Right cardiac atrium (tissue), 5 donors: ENCODE measurements around the gene FAM120A. TPM values are rescaled to one million over a fixed set of nuclear protein-coding genes. Genes with fewer than 3 reads are reported as not detected.

ENCODE experiments used
- ATAC-seq, 2 donors: fragments of 200-7000 bp; cut with Tn5 transposase; one replicate each; pipeline versions ENCODE4 v1.8.0 to v1.9.1; 2020; ENCODE audit warnings: moderate library complexity in 2 of 2, mild to moderate bottlenecking in 1 of 2
- DNase-seq, 3 donors: peaks; one replicate each; pipeline ENCODE4 v3.0.0-alpha.2; 2020
- H3K27ac ChIP-seq: one replicate; pipeline ENCODE4 v1.5.1; 2013; ENCODE audit warnings: mild to moderate bottlenecking, low read length, control low read depth, moderate library complexity
- H3K27me3 ChIP-seq: one replicate; pipeline ENCODE4 v1.6.1; 2013; ENCODE audit not compliant: control insufficient read depth, insufficient read depth
- H3K4me1 ChIP-seq: one replicate; pipeline ENCODE4 v1.6.1; 2013; ENCODE audit warnings: low read length; ENCODE audit not compliant: control insufficient read depth, insufficient read depth
- H3K4me3 ChIP-seq: one replicate; pipeline ENCODE4 v1.5.1; 2013; ENCODE audit warnings: low read length, control low read depth
- H3K9me3 ChIP-seq: one replicate; pipeline ENCODE4 v1.6.1; 2013; ENCODE audit warnings: low read length; ENCODE audit not compliant: control insufficient read depth
- WGBS: extraction: QIAGEN DNeasy Blood & Tissue Kit; methylation state at CpG from one replicate; pipeline ENCODE4 v1.1.7; 2013; 5-methylcytosine and 5-hydroxymethylcytosine counted together
- intact Hi-C, 4 donors: fragments of 100-400 bp; cut with DNase I; formaldehyde crosslinking; loops; one replicate each; pipeline versions ENCODE4 v1.11.0 to v1.14.0; 2022 to 2023
- polyA plus RNA-seq: library from polyadenylated mRNA; stranded (reverse); fragments of 200-250 nt; gene quantifications from one replicate; pipeline ENCODE4 v1.2.3, GENCODE V29; 2013
- total RNA-seq, 4 donors: library from RNA; stranded (reverse); fragmentation: NEBNext Ultra II Directional; extraction: Animal tissue kit (Norgen Biotek cat#: 25700); gene quantifications; one replicate each; pipeline ENCODE4 v1.2.1, GENCODE V29; 2021
- donor health status: healthy with polysubstance abuse.
- donor health status: DM: no; HTN: yes; CAD: no.
- donor health status: DM: no; HTN: no; CAD: no.
- donor health status: DM: no; HTN: yes; CAD: no; lungs with severe emphysema.
- donor health status: DM: yes; HTN: yes; CAD: no.

The FAM120A gene
- total and polyA plus RNA-seq, 5 donors: 42.3 to 111 (median 86.6) TPM

DNA sequence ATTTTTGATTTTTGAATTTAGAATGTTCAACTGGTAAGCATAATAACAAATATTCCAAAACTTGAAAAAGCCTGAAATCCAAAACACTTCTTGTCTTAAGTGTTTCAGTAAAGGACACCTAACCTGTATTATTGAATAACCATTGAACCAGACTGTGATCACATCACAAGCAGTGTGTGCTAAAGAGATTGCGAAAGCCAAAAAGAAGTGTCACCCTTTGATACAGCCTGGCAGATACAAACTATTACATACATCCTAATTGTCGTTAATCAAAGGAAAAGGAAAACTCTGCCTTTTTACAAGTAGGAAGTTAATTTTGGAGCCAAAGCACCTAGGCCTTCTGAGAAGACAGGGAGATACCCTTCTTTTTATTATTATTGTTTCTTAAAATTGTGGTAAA is 10.3 kb downstream of the FAM120A start:
- DNase-seq (no peak), ATAC-seq (no peak)
- Histone ChIP-seq H3K4me1 (peaks cover 21% of the 10 kb centered on the region), H3K27me3 (no peaks in the 10 kb centered on the region), H3K27ac (no peak overlapping the region), H3K9me3 (no peaks in the 10 kb centered on the region), H3K4me3 (no peak overlapping the region)
- WGBS: 75% methylated on average over 2 of the region's 2 CpGs
- intact Hi-C loops: no loop called here

DNA sequence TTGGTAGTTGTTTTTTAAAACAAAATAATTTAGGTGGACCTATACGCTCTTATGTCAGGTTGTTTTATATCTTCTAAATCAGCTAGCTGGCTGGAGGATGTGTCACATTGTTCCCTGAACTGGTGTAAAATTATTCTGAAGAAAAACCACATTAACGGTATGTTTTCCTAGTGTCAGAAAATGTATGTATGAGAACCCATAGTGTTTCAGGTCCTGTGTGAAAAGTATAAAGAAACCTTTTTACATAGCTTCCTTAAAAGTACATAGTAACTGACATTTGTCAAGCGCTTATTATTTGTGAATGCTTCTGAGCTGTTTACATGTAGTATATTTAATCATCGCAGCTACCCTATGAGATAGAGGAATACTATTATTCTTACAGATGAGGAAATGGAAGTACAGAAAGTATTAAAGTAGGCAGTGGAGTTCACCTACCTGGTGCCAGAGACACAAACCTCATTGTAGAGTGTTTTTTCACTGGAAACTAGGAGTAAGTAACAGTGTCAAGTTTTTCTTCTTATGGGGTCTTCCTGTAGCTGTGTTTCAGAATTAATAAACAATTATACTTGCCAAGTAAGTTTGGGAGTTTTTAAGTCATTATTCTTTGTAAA is 12.3 kb downstream of the FAM120A start:
- H3K4me1 ChIP-seq: peaks cover 21% of the 10 kb centered on the region
- intact Hi-C loops: no loop called here
- no peak for DNase-seq
- no peak overlapping the region for H3K4me3 ChIP-seq
- WGBS: 92% methylated on average over 4 of the region's 4 CpGs
- ATAC-seq: no peak
- no peaks in the 10 kb centered on the region for H3K9me3 ChIP-seq
- H3K27me3 ChIP-seq: no peaks in the 10 kb centered on the region
- no peak overlapping the region for H3K27ac ChIP-seq

DNA sequence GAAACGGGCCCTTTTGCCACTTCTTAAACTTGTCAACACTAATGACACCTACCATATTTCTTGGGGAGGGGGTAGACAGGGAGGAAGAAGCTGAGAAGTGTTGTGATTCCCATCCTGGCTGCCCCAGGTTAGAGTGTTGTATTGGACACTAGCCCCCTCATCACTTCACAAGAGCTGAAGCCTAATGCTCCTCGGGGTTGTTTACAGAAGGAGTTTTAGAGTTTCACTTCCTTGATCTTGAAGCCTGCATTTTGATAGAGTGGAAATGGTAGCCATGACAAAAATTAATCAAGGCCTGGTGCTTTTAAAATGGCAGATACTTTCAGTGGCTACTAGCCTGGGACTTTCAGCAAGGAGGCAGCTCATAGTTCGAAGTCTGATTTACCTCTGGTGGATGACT is 12.9 kb downstream of the FAM120A start:
- Histone ChIP-seq H3K27me3 (no peaks in the 10 kb centered on the region), H3K9me3 (no peaks in the 10 kb centered on the region), H3K27ac (no peak overlapping the region), H3K4me3 (no peak overlapping the region), H3K4me1 (peaks cover 21% of the 10 kb centered on the region)
- intact Hi-C loops: no loop called here
- WGBS: 66% methylated on average over 3 of the region's 3 CpGs
- no peak for DNase-seq
- no peak for ATAC-seq

DNA sequence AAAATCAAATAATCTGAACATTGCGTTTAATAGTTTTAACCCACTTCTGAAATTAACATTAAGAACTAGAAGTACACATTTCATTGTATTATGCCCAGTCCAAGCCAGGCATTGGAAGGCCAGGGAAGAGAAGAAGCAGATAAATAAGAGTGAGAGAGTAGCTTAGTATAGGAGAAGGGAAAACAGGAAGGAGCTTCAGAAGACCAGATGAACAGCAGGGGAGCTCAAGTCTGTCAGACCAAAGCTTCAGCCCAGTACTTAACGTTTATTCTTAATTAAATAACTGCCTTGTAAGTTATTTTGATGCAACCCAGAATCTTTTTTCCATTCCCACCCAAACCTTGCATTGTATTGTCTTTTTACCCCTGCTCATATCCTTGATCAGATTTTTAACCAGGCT is 13.4 kb downstream of the FAM120A start:
- WGBS: 58% methylated on average over 2 of the region's 2 CpGs
- Histone ChIP-seq H3K27ac (no peak overlapping the region), H3K4me3 (no peak overlapping the region), H3K27me3 (no peaks in the 10 kb centered on the region), H3K9me3 (no peaks in the 10 kb centered on the region), H3K4me1 (peaks cover 19% of the 10 kb centered on the region)
- DNase-seq: no peak
- intact Hi-C loops: no loop called here
- no peak for ATAC-seq

DNA sequence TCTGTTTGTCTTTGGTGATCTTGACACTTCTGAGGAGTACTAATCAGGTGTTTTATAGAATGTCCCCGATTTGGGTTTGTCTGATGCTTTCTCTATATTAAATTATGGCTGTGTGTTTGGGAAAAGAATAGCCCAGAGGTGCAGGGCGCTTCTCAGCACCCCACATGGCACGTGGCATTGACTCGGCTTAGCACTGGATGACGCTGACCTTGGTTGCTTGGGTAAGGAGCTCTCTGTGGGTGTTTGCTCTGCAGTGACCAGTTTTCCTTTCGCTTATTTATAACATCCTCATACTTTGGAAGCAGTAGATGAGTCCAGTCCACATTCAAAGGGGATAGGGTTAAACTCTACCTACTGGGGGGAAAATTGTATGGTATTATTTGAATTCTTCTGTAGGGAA is 14.4 kb downstream of the FAM120A start:
- intact Hi-C loops: no loop called here
- Histone ChIP-seq H3K27ac (peak overlapping the region; percentile 30), H3K27me3 (no peaks in the 10 kb centered on the region), H3K9me3 (no peaks in the 10 kb centered on the region), H3K4me1 (peaks cover 17% of the 10 kb centered on the region), H3K4me3 (no peak overlapping the region)
- DNase-seq: no peak
- 81% methylated on average over 6 of the region's 6 CpGs for WGBS
- ATAC-seq: peak; percentile 27 to 46

DNA sequence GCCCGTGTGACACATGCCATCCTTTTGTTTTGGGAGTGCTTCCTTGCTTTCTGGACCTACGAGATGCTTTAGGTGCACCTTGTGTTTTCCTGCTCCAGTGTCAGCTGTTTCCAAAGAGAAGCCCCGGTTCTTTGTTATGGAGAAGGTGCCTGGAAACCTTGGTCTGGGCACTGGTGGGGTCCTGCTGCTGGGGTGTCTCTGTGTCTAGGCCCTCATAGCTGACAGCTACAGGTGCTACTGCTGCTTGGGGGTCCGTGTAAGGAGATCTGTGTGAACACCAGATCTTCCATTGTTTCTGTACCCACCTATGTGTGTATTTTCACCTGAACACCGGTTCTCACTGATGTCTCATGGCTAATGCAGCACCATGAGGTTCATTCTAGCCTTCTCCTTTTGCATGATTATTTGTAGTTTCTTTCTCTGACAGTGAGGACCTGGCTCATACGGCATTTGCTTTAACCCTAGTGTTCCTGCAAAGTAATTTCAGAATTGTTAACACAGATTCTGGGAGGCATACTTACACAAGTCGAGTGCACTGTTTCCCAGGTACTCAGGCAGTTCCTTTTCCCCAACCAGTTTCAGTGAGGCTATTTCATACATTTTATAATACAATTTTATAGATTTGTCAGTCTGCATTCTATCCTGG is 15.1 kb downstream of the FAM120A start:
- Histone ChIP-seq H3K27ac (peak overlapping the region; percentile 56), H3K27me3 (no peaks in the 10 kb centered on the region), H3K4me1 (peaks cover 17% of the 10 kb centered on the region), H3K4me3 (no peak overlapping the region), H3K9me3 (no peaks in the 10 kb centered on the region)
- DNase-seq (no peak), ATAC-seq (no peak)
- intact Hi-C loops: no loop called here
- WGBS: 54% methylated on average over 7 of the region's 7 CpGs

DNA sequence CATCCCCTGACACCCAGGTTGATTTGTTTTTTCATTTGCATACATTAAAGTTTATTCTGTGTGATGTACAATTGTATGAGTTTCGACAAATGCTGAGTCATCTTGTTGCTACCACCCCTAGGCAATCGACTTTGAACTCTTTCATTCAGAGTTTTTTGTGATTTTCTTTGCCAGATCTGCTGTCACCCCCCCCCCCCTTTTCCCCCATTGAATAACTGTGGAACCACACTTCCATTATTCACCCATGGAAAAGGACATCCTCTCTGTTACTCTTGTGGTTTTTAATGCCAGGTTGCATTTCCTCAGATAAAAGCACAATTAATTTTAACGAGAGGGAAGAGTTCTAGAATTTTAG is 15.6 kb downstream of the FAM120A start:
- Histone ChIP-seq H3K27me3 (no peaks in the 10 kb centered on the region), H3K4me1 (peaks cover 17% of the 10 kb centered on the region), H3K9me3 (no peaks in the 10 kb centered on the region), H3K4me3 (no peak overlapping the region), H3K27ac (no peak overlapping the region)
- DNase-seq (no peak), ATAC-seq (no peak)
- intact Hi-C loops: no loop called here
- WGBS: 38% methylated on average over 3 of the region's 3 CpGs

DNA sequence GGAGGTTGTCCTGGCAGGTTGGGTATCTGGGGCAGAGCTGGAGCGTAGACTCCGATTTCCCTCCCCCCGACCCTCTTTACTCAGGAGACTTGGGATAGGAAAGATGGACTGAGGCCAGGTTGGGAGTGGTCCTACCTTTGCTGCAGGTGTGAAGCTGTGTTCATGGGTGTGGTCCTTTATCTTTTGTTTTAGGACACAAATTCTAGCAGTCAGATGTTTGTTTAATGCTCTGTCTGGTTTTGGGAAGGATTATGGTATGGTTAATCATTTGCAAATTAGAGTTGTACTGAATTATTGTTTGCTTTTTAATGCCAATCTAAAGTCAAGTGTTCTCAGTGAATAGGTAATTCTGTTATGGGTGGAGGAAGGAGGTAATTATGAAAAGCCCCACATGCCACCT is 16.0 kb downstream of the FAM120A start:
- no peaks in the 10 kb centered on the region for H3K9me3 ChIP-seq
- DNase-seq (no peak), ATAC-seq (no peak)
- intact Hi-C loops: no loop called here
- no peaks in the 10 kb centered on the region for H3K27me3 ChIP-seq
- peaks cover 17% of the 10 kb centered on the region for H3K4me1 ChIP-seq
- peak overlapping the region; percentile 48 for H3K27ac ChIP-seq
- WGBS: 81% methylated on average over 3 of the region's 3 CpGs
- no peak overlapping the region for H3K4me3 ChIP-seq

DNA sequence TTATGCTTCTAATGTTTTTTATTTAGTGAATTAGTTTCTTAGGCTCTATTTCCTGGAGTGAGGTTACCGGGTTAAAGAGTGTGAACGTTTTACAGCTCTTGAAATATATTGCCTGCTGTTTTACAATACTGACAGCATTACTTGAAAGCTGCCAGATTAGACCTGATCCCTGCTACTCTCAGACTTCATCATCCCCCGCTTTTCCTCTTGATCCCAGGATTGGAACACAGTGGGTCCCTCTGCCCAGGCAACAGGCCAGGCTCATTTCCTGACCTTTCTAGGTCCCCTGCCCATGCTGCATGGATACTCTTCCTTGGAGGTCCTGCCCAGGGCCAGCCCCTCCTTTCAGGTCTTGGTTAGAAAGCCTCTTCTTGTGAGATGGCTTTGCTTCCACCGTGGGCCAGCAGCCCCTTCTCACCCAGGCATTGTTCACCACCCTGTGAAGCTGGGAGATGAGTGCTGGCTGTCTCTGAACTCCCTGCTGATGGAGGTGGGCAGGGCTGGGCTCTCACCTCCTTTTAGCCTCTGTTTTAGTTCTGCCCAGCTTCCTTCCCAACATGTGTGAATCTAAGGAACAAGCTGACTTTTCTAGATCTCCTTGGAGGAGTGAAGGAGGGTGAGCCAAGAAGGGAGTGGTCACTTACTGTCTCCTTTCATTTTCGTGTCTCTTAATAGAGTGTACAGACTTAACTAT is 17.4 kb downstream of the FAM120A start:
- H3K4me3 ChIP-seq: no peak overlapping the region
- intact Hi-C loops: no loop called here
- H3K27ac ChIP-seq: peak overlapping the region; percentile 94
- DNase-seq (peak in 1 of 3 donors; percentile 60), ATAC-seq (peak; percentile 74 to 87)
- H3K27me3 ChIP-seq: no peaks in the 10 kb centered on the region
- peaks cover 18% of the 10 kb centered on the region for H3K4me1 ChIP-seq
- WGBS: 10% methylated on average over 5 of the region's 5 CpGs
- no peaks in the 10 kb centered on the region for H3K9me3 ChIP-seq

DNA sequence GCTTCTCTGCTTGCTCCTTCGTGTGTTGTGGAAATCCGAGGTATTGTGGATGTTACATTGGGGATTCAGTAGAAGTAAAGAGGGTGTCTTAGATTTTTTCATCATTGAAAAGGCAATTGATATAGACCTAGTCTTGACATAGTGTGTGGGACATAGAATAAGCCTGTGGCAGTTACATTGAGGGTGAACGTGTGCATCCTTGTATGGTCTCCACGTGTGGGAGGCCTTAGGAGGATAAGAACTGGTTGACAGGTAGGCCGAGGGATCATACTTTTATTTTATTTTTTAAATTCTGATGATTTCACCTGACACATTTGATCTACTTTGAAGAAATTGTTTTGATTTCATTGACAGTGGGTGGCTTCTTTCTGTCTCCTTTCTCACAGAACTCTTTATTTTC is 18.9 kb downstream of the FAM120A start:
- no peak for ATAC-seq
- no peaks in the 10 kb centered on the region for H3K9me3 ChIP-seq
- no peak overlapping the region for H3K4me3 ChIP-seq
- DNase-seq: no peak
- no peaks in the 10 kb centered on the region for H3K27me3 ChIP-seq
- WGBS: 90% methylated on average over 5 of the region's 5 CpGs
- intact Hi-C loops: no loop called here
- H3K27ac ChIP-seq: no peak overlapping the region
- H3K4me1 ChIP-seq: peaks cover 17% of the 10 kb centered on the region

DNA sequence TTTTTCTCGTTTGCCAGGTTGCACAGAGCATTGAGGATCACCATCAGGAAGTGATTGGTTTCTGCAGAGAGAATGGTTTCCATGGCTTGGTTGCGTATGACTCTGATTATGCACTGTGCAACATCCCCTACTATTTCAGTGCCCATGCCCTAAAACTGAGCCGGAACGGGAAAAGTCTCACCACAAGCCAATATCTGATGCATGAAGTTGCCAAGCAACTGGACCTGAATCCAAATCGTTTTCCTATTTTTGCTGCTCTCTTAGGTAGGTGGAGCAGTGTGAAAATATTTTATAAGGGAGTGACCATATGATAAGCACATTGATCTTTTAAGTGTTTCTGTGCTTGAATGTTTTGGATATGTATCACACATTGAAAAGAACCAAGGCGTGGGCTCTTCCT is 19.6 kb downstream of the FAM120A start:
- Histone ChIP-seq H3K27ac (peak overlapping the region; percentile 13), H3K4me1 (peaks cover 17% of the 10 kb centered on the region), H3K4me3 (no peak overlapping the region), H3K9me3 (no peaks in the 10 kb centered on the region), H3K27me3 (no peaks in the 10 kb centered on the region)
- intact Hi-C loops: no loop called here
- WGBS: 73% methylated on average over 6 of the region's 6 CpGs
- ATAC-seq (peak in 1 of 2 donors; percentile 60), DNase-seq (no peak)
